OCI-LY1 (cell line): ENCODE data around the gene TARS1.
A peak's percentile ranks its signal among the peaks of the same experiment; 100 is the strongest.

ENCODE experiments used
- H2AFZ ChIP-seq: fragments of 200-600 bp; sonication (generic), shearing (Covaris generic); 2 replicates; pipeline ENCODE4 v1.6.0; 2014; ENCODE audit warnings: antibody characterized with exemption, mild to moderate bottlenecking, low read length
- H3F3A ChIP-seq: fragments of 200-600 bp; sonication (generic), shearing (Covaris generic); 2 replicates; pipeline ENCODE4 v1.6.0; 2014; ENCODE audit warnings: mild to moderate bottlenecking, antibody characterized with exemption, low read length, moderate library complexity; ENCODE audit not compliant: insufficient read depth
- H3K27ac ChIP-seq: fragments of 200-600 bp; sonication (generic); 2 replicates; pipeline ENCODE4 v1.5.1; 2014; ENCODE audit warnings: low read length, mixed run types, mild to moderate bottlenecking, low read depth; ENCODE audit not compliant: poor library complexity, severe bottlenecking
- H3K27me3 ChIP-seq: fragments of 200-600 bp; sonication (generic); 2 replicates; pipeline ENCODE4 v1.6.0; 2014; ENCODE audit warnings: antibody characterized with exemption, mild to moderate bottlenecking, low read length, moderate library complexity; ENCODE audit not compliant: insufficient read depth
- H3K36me3 ChIP-seq: fragments of 200-600 bp; sonication (generic); 2 replicates; pipeline ENCODE4 v1.6.1; 2014; ENCODE audit warnings: mild to moderate bottlenecking, antibody characterized with exemption, low read length, moderate library complexity, mixed read lengths; ENCODE audit not compliant: insufficient read depth
- H3K4me1 ChIP-seq: fragments of 200-600 bp; sonication (generic); 2 replicates; pipeline ENCODE4 v1.5.1; 2014; ENCODE audit warnings: mild to moderate bottlenecking, low read length, moderate library complexity; ENCODE audit not compliant: insufficient read depth, severe bottlenecking
- H3K4me2 ChIP-seq: fragments of 200-600 bp; sonication (generic), shearing (Covaris generic); 2 replicates; pipeline ENCODE4 v1.6.1; 2014; ENCODE audit warnings: low read length
- H3K4me3 ChIP-seq: fragments of 200-600 bp; sonication (generic); 2 replicates; pipeline ENCODE4 v1.5.1; 2014; ENCODE audit warnings: low read length, low read depth, mild to moderate bottlenecking, mixed read lengths; ENCODE audit not compliant: poor library complexity, severe bottlenecking
- H3K79me2 ChIP-seq: fragments of 200-600 bp; shearing (Covaris generic); 2 replicates; pipeline ENCODE4 v1.6.1; 2016; ENCODE audit warnings: mixed run types, low read length, mixed read lengths; ENCODE audit not compliant: insufficient read depth
- H3K9ac ChIP-seq: fragments of 200-600 bp; sonication (generic), shearing (Covaris generic); 2 replicates; pipeline ENCODE4 v1.6.1; 2014; ENCODE audit warnings: mild to moderate bottlenecking, low read length, mixed read lengths
- H3K9me2 ChIP-seq: fragments of 200-600 bp; sonication (generic), shearing (Covaris generic); 2 replicates; pipeline ENCODE4 v1.6.1; 2014; ENCODE audit warnings: low read depth, mild to moderate bottlenecking, low read length, mixed read lengths
- H3K9me3 ChIP-seq: fragments of 200-600 bp; shearing (Covaris generic); 2 replicates; pipeline ENCODE4 v1.6.1; 2014; ENCODE audit warnings: low read length, mixed read lengths
- H4K20me1 ChIP-seq: fragments of 200-600 bp; sonication (generic), shearing (Covaris generic); 2 replicates; pipeline ENCODE4 v1.6.0; 2016; ENCODE audit warnings: mild to moderate bottlenecking, low read length; ENCODE audit not compliant: insufficient read depth
- CTCF ChIP-seq: fragments of 200-600 bp; sonication (generic), shearing (Covaris generic); IDR thresholded peaks from 2 replicates; pipeline ENCODE4 v1.5.1; 2017; ENCODE audit warnings: mild to moderate bottlenecking, antibody characterized with exemption, low read length, moderate library complexity, mixed read lengths
- EZH2 ChIP-seq: fragments of 200-600 bp; sonication (generic), shearing (Covaris generic); IDR thresholded peaks from 2 replicates; pipeline ENCODE4 v1.8.0; 2017; ENCODE audit warnings: borderline replicate concordance, mixed run types, mild to moderate bottlenecking, antibody characterized with exemption, low read length, moderate library complexity, mixed read lengths

Gene TARS1

GRCh38 chr5:33422191-33422590 lies 18.6 kb upstream of the TARS1 start:
- Histone ChIP-seq H3K9me2 (no peaks in the 10 kb centered on the region), H3K27me3 (no peaks in the 10 kb centered on the region), H3K9ac (no peak overlapping the region), H3K4me3 (no peak overlapping the region), H2AFZ (no peak overlapping the region), H3K9me3 (no peaks in the 10 kb centered on the region), H4K20me1 (no peaks in the 10 kb centered on the region), H3K36me3 (no peaks in the 10 kb centered on the region), H3K4me2 (no peak overlapping the region), H3K79me2 (no peaks in the 10 kb centered on the region), H3K27ac (no peak overlapping the region), H3F3A (no peaks in the 10 kb centered on the region), H3K4me1 (no peaks in the 10 kb centered on the region)
- TF ChIP-seq CTCF (no peak), EZH2 (no peak)

- Histone ChIP-seq H3K4me3 (no peak overlapping the region), H3K27ac (no peak overlapping the region), H3K27me3 (no peaks in the 10 kb centered on the region), H3F3A (no peaks in the 10 kb centered on the region), H3K4me2 (no peak overlapping the region), H3K4me1 (no peaks in the 10 kb centered on the region), H4K20me1 (no peaks in the 10 kb centered on the region), H2AFZ (no peak overlapping the region), H3K9me3 (no peaks in the 10 kb centered on the region), H3K36me3 (no peaks in the 10 kb centered on the region), H3K79me2 (no peaks in the 10 kb centered on the region), H3K9me2 (no peaks in the 10 kb centered on the region), H3K9ac (no peak overlapping the region)
- no peak for TF ChIP-seq EZH2
- peak; percentile 56 for TF ChIP-seq CTCF
These were observed 17.6 kb upstream of the TARS1 start for GRCh38 chr5:33423018-33423630.

GRCh38 chr5:33425314-33425713 lies 15.5 kb upstream of the TARS1 start:
- H3K9ac ChIP-seq: no peak overlapping the region
- no peak overlapping the region for H3K27ac ChIP-seq
- no peaks in the 10 kb centered on the region for H3K9me2 ChIP-seq
- H3K79me2 ChIP-seq: no peaks in the 10 kb centered on the region
- no peak overlapping the region for H2AFZ ChIP-seq
- no peaks in the 10 kb centered on the region for H4K20me1 ChIP-seq
- H3K36me3 ChIP-seq: no peaks in the 10 kb centered on the region
- H3F3A ChIP-seq: no peaks in the 10 kb centered on the region
- H3K27me3 ChIP-seq: no peaks in the 10 kb centered on the region; the same call in 1 of the 2 replicates
- no peaks in the 10 kb centered on the region for H3K4me1 ChIP-seq
- no peak overlapping the region for H3K4me3 ChIP-seq
- H3K4me2 ChIP-seq: no peak overlapping the region
- H3K9me3 ChIP-seq: no peaks in the 10 kb centered on the region
- no peak for TF ChIP-seq EZH2
- no peak for TF ChIP-seq CTCF
